RWPE2 (cell line): ENCODE data around the gene EML1.

Experiments
- ATAC-seq: fragments of 200-7000 bp; cut with Tn5 transposase; 3 replicates; pipeline ENCODE4 v1.9.1; 2021; ENCODE audit warnings: low read depth
- DNase-seq: peaks from one replicate; pipeline ENCODE4 v3.0.0-alpha.2; 2020; ENCODE audit warnings: low spot score
- H3K27ac ChIP-seq: fragments of 450-650 bp; 2 replicates; pipeline ENCODE4 v1.5.1; 2017; ENCODE audit warnings: mild to moderate bottlenecking; ENCODE audit not compliant: poor library complexity, severe bottlenecking
- H3K27me3 ChIP-seq: fragments of 250-450 bp; sonication (Bioruptor Pico); 2 replicates; pipeline ENCODE4 v1.5.1; 2021; ENCODE audit warnings: mild to moderate bottlenecking, moderate library complexity; ENCODE audit not compliant: insufficient read depth, poor library complexity, severe bottlenecking
- H3K36me3 ChIP-seq: fragments of 250-450 bp; sonication (Bioruptor Pico); 2 replicates; pipeline ENCODE4 v1.5.1; 2020; ENCODE audit warnings: low read depth, mild to moderate bottlenecking, moderate library complexity
- H3K4me1 ChIP-seq: fragments of 250-450 bp; sonication (Bioruptor Pico); 2 replicates; pipeline ENCODE4 v1.5.1; 2021; ENCODE audit warnings: mild to moderate bottlenecking, moderate library complexity; ENCODE audit not compliant: insufficient read depth, poor library complexity, severe bottlenecking
- H3K4me3 ChIP-seq: fragments of 250-450 bp; sonication (Bioruptor Pico); 2 replicates; pipeline ENCODE4 v1.5.1; 2021; ENCODE audit warnings: mild to moderate bottlenecking, moderate library complexity; ENCODE audit not compliant: severe bottlenecking
- H3K9me3 ChIP-seq: fragments of 250-450 bp; sonication (Bioruptor Pico); 2 replicates; pipeline ENCODE4 v1.5.1; 2021; ENCODE audit warnings: mild to moderate bottlenecking, moderate library complexity; ENCODE audit not compliant: severe bottlenecking
- TF ChIP-seq, protein P1 (sequence below): fragments of 450-650 bp; IDR thresholded peaks from one replicate; pipeline ENCODE4 v1.5.1; 2017; ENCODE audit warnings: mild to moderate bottlenecking, moderate library complexity; ENCODE audit not compliant: poor library complexity, severe bottlenecking

Gene EML1

DNA sequence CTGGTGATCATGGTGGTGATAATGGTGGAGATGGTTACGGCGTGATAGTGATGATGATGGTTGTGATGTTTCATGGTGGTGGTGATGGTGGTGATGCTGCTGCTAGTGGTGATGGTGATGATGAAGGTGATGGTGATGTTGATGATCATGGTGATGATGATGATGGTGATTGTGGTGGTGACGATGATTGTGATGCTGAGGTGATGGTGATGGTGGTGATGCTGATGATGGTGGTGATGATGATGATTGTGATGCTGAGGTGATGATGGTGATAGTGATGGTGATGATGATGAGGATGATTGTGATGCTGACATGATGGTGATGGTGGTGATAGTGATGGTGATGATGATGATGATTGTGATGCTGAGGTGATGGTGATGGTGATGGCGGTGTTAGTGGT, 158.8 kb downstream of the EML1 start:
- Histone ChIP-seq H3K4me1 (no peaks in the 10 kb centered on the region), H3K4me3 (no peak overlapping the region), H3K27ac (no peak overlapping the region), H3K27me3 (no peaks in the 10 kb centered on the region), H3K9me3 (no peaks in the 10 kb centered on the region), H3K36me3 (no peaks in the 10 kb centered on the region)
- TF ChIP-seq, protein P1, sequence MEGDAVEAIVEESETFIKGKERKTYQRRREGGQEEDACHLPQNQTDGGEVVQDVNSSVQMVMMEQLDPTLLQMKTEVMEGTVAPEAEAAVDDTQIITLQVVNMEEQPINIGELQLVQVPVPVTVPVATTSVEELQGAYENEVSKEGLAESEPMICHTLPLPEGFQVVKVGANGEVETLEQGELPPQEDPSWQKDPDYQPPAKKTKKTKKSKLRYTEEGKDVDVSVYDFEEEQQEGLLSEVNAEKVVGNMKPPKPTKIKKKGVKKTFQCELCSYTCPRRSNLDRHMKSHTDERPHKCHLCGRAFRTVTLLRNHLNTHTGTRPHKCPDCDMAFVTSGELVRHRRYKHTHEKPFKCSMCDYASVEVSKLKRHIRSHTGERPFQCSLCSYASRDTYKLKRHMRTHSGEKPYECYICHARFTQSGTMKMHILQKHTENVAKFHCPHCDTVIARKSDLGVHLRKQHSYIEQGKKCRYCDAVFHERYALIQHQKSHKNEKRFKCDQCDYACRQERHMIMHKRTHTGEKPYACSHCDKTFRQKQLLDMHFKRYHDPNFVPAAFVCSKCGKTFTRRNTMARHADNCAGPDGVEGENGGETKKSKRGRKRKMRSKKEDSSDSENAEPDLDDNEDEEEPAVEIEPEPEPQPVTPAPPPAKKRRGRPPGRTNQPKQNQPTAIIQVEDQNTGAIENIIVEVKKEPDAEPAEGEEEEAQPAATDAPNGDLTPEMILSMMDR, result no peak
- ATAC-seq (no peak), DNase-seq (no peak)

DNA sequence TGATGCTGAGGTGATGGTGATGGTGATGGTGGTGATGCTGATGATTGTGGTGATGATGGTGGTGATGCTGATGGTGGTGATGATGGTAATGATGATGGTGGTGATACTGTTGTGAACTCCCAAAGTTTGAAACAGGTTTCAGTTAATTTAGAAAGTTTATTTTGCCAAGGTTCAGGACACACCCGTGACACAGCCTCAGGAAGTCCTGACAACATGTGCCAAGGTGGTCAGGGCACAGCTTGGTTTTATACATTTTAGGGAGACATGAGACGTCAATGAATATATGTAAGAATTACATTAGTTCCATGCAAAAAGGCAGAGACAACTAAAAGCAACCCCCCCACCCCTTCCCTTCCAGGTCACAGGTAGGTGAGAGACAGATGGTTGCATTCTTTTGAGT, 159.2 kb downstream of the EML1 start:
- no peaks in the 10 kb centered on the region for H3K36me3 ChIP-seq
- no peak overlapping the region for H3K27ac ChIP-seq
- TF ChIP-seq, protein P1, result no peak
- no peaks in the 10 kb centered on the region for H3K27me3 ChIP-seq
- no peaks in the 10 kb centered on the region for H3K4me1 ChIP-seq
- DNase-seq, result no peak
- H3K9me3 ChIP-seq, result no peaks in the 10 kb centered on the region
- no peak overlapping the region for H3K4me3 ChIP-seq
- no peak for ATAC-seq

GRCh38 chr14:99955826-99956455, 162.7 kb downstream of the EML1 start:
- DNase-seq (no peak), ATAC-seq (no peak)
- H3K36me3 ChIP-seq, result no peaks in the 10 kb centered on the region
- no peaks in the 10 kb centered on the region for H3K9me3 ChIP-seq
- H3K4me3 ChIP-seq, result no peak overlapping the region
- H3K27ac ChIP-seq, result no peak overlapping the region
- H3K4me1 ChIP-seq, result no peaks in the 10 kb centered on the region
- TF ChIP-seq, protein P1, result no peak
- no peaks in the 10 kb centered on the region for H3K27me3 ChIP-seq

DNA sequence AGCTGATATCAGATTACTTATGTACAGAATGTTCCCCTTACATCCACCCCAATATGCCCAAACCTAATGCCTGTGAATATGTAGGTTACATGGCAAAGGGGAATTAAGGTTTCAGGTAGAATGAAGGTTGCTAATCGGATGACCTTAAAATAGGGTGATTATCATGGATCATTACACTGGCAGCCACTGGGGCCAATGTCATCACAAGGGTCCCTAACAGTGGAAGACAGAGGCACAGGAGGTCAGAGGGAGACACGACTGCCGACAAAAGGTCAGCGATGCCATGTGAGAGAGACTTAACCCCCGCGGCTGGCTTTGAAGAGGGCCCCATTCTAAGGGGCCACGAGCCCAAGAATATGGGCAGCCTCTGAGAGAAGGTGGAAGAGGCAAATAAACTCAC, 165.2 kb downstream of the EML1 start:
- Histone ChIP-seq H3K4me3 (no peak overlapping the region), H3K36me3 (no peaks in the 10 kb centered on the region), H3K9me3 (no peaks in the 10 kb centered on the region), H3K4me1 (no peaks in the 10 kb centered on the region), H3K27ac (no peak overlapping the region), H3K27me3 (no peaks in the 10 kb centered on the region)
- TF ChIP-seq, protein P1, result no peak
- DNase-seq, result no peak
- no peak for ATAC-seq

DNA sequence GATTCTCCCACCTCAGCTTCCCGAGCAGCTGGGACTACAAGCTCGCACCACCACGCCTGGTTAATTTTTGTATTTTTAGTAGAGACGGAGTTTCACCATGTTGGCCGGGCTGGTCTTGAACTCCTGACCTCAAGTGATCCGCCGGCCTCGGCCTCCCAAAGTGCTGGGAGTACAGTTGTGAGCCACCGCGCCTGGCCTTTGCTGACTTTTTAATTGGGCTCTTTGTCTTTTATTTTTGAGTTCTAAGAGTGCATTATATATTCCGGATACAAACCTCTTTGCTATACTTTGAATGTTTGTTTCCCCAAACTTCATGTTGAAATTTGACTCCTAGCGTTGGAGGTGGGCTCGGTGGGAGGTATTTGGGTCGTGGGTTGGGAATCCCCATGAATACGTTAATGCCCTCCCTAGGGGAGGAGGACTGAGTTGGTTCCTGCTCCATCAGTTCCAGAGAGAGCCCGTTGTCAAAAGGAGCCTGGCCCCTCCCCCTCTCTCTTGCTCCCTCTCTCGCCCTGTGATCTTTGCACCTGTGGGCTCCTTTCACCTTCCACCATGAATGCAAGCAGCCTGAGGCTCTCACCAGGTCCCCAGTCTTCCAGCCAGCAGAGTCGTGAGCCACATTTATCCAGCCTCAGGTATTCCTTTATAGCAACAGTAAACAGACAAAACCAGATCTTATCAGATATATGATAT, 168.8 kb downstream of the EML1 start:
- TF ChIP-seq, protein P1, result no peak
- ATAC-seq (no peak), DNase-seq (no peak)
- Histone ChIP-seq H3K36me3 (no peaks in the 10 kb centered on the region), H3K9me3 (no peaks in the 10 kb centered on the region), H3K27ac (no peak overlapping the region), H3K4me1 (no peaks in the 10 kb centered on the region), H3K27me3 (no peaks in the 10 kb centered on the region), H3K4me3 (no peak overlapping the region)
